BLaER1 treated with 17β-estradiol and CSF1 and Interleukin-3, amounts not matched to agents 10 nM and 100 nM (cell line): ENCODE results near the gene GPLD1.
"Not testable (repeated sequence)": the region's sequence is repeated elsewhere in the genome, so short reads cannot be mapped to it uniquely, and the experiment has no call there.

Experiments used
- H3K27ac ChIP-seq, 11 experiments: shearing (Covaris generic); formaldehyde crosslinking; 2 replicates each; pipeline ENCODE4 v1.8.1; 2022
- H3K27me3 ChIP-seq, 11 experiments: shearing (Covaris generic); formaldehyde crosslinking; 2 replicates each; pipeline ENCODE4 v1.8.1; 2022
- H3K36me3 ChIP-seq, 11 experiments: shearing (Covaris generic); formaldehyde crosslinking; 2 replicates each; pipeline ENCODE4 v1.8.1; 2022
- H3K4me1 ChIP-seq, 10 experiments: shearing (Covaris generic); formaldehyde crosslinking; 2 replicates each; pipeline ENCODE4 v1.8.1; 2022
- H3K4me2 ChIP-seq, 11 experiments: shearing (Covaris generic); formaldehyde crosslinking; 2 replicates each; pipeline ENCODE4 v1.8.1; 2022
- H3K4me3 ChIP-seq, 10 experiments: shearing (Covaris generic); formaldehyde crosslinking; 2 replicates each; pipeline ENCODE4 v1.8.1; 2022
- H3K9ac ChIP-seq, 11 experiments: shearing (Covaris generic); formaldehyde crosslinking; 2 replicates each; pipeline ENCODE4 v1.8.1; 2022
- H3K9me3 ChIP-seq, 11 experiments: shearing (Covaris generic); formaldehyde crosslinking; replicated peaks in 1 of 11; 2 replicates each; pipeline ENCODE4 v1.8.1; 2022
- H4K20me1 ChIP-seq, 11 experiments: shearing (Covaris generic); formaldehyde crosslinking; 2 replicates each; pipeline ENCODE4 v1.8.1; 2022
- Cebpa-rat ChIP-seq, 11 experiments: shearing (Covaris generic); IDR thresholded peaks; 2 replicates each; pipeline ENCODE4 v1.8.1; 2022

Gene GPLD1

GRCh38 chr6:24402697-24403500 lies 86.5 kb downstream of the GPLD1 start, which contains the start of gene MRS2:
Gene MRS2, plus strand, starts transcription at chr6:24402936. Its CDS starts 111 bp downstream, at chr6:24403047.
- no peak for TF ChIP-seq Cebpa-rat (IDR thresholded peaks at IDR 0.05)
- H3K4me1 ChIP-seq: peaks cover 0 to 15% (median 2%) of the 10 kb centered on the region in 10 experiments; a peak in 9 of 20 replicates
- peaks cover 0 to 20% (median 7%) of the 10 kb centered on the region in 11 experiments; a peak in 10 of 22 replicates for H3K9me3 ChIP-seq
- H4K20me1 ChIP-seq: peaks cover 0 to 17% (median 6%) of the 10 kb centered on the region in 11 experiments; a peak in 10 of 22 replicates
- H3K27me3 ChIP-seq: peaks cover 35 to 63% (median 56%) of the 10 kb centered on the region in 11 experiments
- H3K9ac ChIP-seq: peak within 1 kb of the TSS; percentile 72 to 84 (median 78)
- H3K4me3 ChIP-seq: peak within 1 kb of the TSS; percentile 64 to 83 (median 73)
- H3K4me2 ChIP-seq: peak within 1 kb of the TSS; percentile 41 to 80 (median 70)
- H3K27ac ChIP-seq: peak within 1 kb of the TSS; percentile 8 to 74 (median 67); a peak in 21 of 22 replicates
- H3K36me3 ChIP-seq: peaks cover 0 to 27% (median 7%) of the 10 kb centered on the region in 11 experiments; a peak in 17 of 22 replicates

GRCh38 chr6:24401458-24401857 lies 87.9 kb downstream of the GPLD1 start:
- Histone ChIP-seq H3K27ac (no peak overlapping the region), H3K4me3 (no peak overlapping the region), H3K9me3 (peaks cover 8 to 34% (median 21%) of the 10 kb centered on the region in 11 experiments), H3K36me3 (peaks cover 0 to 17% (median 3%) of the 10 kb centered on the region in 11 experiments; a peak in 6 of 22 replicates), H4K20me1 (peaks cover 0 to 15% (median 0%) of the 10 kb centered on the region in 11 experiments; a peak in 8 of 22 replicates), H3K9ac (no peak overlapping the region), H3K27me3 (peaks cover 35 to 63% (median 56%) of the 10 kb centered on the region in 11 experiments), H3K4me2 (no peak overlapping the region), H3K4me1 (peaks cover 0 to 15% (median 2%) of the 10 kb centered on the region in 10 experiments; a peak in 9 of 20 replicates)
- no peak for TF ChIP-seq Cebpa-rat (IDR thresholded peaks at IDR 0.05)

- H3K9me3 ChIP-seq: peaks cover 16 to 46% (median 31%) of the 10 kb centered on the region in 11 experiments
- peaks cover 35 to 62% (median 56%) of the 10 kb centered on the region in 11 experiments for H3K27me3 ChIP-seq
- H3K27ac ChIP-seq, H3K4me2 ChIP-seq, H3K9ac ChIP-seq, H3K36me3 ChIP-seq, H3K4me3 ChIP-seq: not testable (repeated sequence)
- peaks cover 0 to 15% (median 4%) of the 10 kb centered on the region in 10 experiments; a peak in 9 of 20 replicates for H3K4me1 ChIP-seq
- peaks cover 0 to 14% (median 0%) of the 10 kb centered on the region in 11 experiments; a peak in 8 of 22 replicates for H4K20me1 ChIP-seq
These were observed 89.0 kb downstream of the GPLD1 start for GRCh38 chr6:24400045-24401039.

GRCh38 chr6:24397631-24398030 lies 91.7 kb downstream of the GPLD1 start:
- peaks cover 0 to 18% (median 5%) of the 10 kb centered on the region in 10 experiments; a peak in 8 of 20 replicates for H3K4me1 ChIP-seq
- TF ChIP-seq Cebpa-rat (IDR thresholded peaks at IDR 0.05): no peak
- no peak overlapping the region for H3K4me2 ChIP-seq
- no peaks in the 10 kb centered on the region; a peak in 1 of 22 replicates for H3K36me3 ChIP-seq
- peaks cover 14 to 46% (median 35%) of the 10 kb centered on the region in 11 experiments for H3K27me3 ChIP-seq
- H3K9ac ChIP-seq: no peak overlapping the region
- no peaks in the 10 kb centered on the region for H4K20me1 ChIP-seq
- no peak overlapping the region for H3K27ac ChIP-seq
- H3K9me3 ChIP-seq: peaks cover 16 to 49% (median 25%) of the 10 kb centered on the region in 11 experiments
- H3K4me3 ChIP-seq: no peak overlapping the region

GRCh38 chr6:24396824-24397223 lies 92.6 kb downstream of the GPLD1 start:
- Histone ChIP-seq H3K4me2 (no peak overlapping the region), H3K9ac (no peak overlapping the region), H3K27ac (no peak overlapping the region), H3K4me1 (peaks cover 7 to 18% (median 10%) of the 10 kb centered on the region in 10 experiments; a peak in 18 of 20 replicates), H3K27me3 (peaks cover 6 to 42% (median 27%) of the 10 kb centered on the region in 11 experiments), H3K36me3 (no peaks in the 10 kb centered on the region; a peak in 1 of 22 replicates), H4K20me1 (no peaks in the 10 kb centered on the region; a peak in 1 of 22 replicates), H3K4me3 (no peak overlapping the region; a peak in 1 of 20 replicates), H3K9me3 (peaks cover 16 to 47% (median 24%) of the 10 kb centered on the region in 11 experiments)
- TF ChIP-seq Cebpa-rat (IDR thresholded peaks at IDR 0.05): no peak

- Histone ChIP-seq H3K4me3 (no peak overlapping the region), H3K27me3 (peaks cover 0 to 28% (median 8%) of the 10 kb centered on the region in 11 experiments; a peak in 18 of 22 replicates), H3K4me1 (peaks cover 11 to 19% (median 16%) of the 10 kb centered on the region in 10 experiments; a peak in 18 of 20 replicates), H3K36me3 (no peaks in the 10 kb centered on the region; a peak in 1 of 22 replicates), H3K4me2 (peak overlapping the region in 7 of 11 experiments; percentile 12 to 50 (median 28); a peak in 12 of 22 replicates), H4K20me1 (no peaks in the 10 kb centered on the region; a peak in 1 of 22 replicates), H3K9ac (no peak overlapping the region), H3K9me3 (peaks cover 16 to 43% (median 24%) of the 10 kb centered on the region in 11 experiments), H3K27ac (0 out of 22 replicates have a peak overlapping the region, but pooled peaks of 1 of the 11 experiments have one; percentile 16)
- TF ChIP-seq Cebpa-rat (IDR thresholded peaks at IDR 0.05): no peak
These were observed 94.5 kb downstream of the GPLD1 start for GRCh38 chr6:24394780-24395437.

GRCh38 chr6:24394061-24394779 lies 95.2 kb downstream of the GPLD1 start:
- no peak overlapping the region for H3K4me3 ChIP-seq
- H3K9ac ChIP-seq: no peak overlapping the region
- peak overlapping the region in 5 of 11 experiments; percentile 12 to 50 (median 38); a peak in 5 of 22 replicates for H3K4me2 ChIP-seq
- H3K9me3 ChIP-seq: peaks cover 16 to 43% (median 24%) of the 10 kb centered on the region in 11 experiments
- peaks cover 11 to 19% (median 16%) of the 10 kb centered on the region in 10 experiments; a peak in 18 of 20 replicates for H3K4me1 ChIP-seq
- H3K27me3 ChIP-seq: peaks cover 0 to 21% (median 4%) of the 10 kb centered on the region in 11 experiments; a peak in 12 of 22 replicates
- H4K20me1 ChIP-seq: no peaks in the 10 kb centered on the region; a peak in 1 of 22 replicates
- no peaks in the 10 kb centered on the region; a peak in 1 of 22 replicates for H3K36me3 ChIP-seq
- no peak for TF ChIP-seq Cebpa-rat (IDR thresholded peaks at IDR 0.05)
- H3K27ac ChIP-seq: 0 out of 22 replicates have a peak overlapping the region, but pooled peaks of 1 of the 11 experiments have one; percentile 16
